LNCaP clone FGC (cell line): ENCODE data around the gene MTMR6.

Source experiments
- DNase-seq: peaks from one replicate; pipeline ENCODE4 v3.0.0-alpha.2; 2011; ENCODE audit warnings: low read depth
- H3K4me3 ChIP-seq: 2 replicates; pipeline ENCODE4 v1.5.1; 2011; ENCODE audit warnings: mild to moderate bottlenecking, low read depth, low read length, control low read depth
- TF ChIP-seq, protein P1 (sequence below): IDR thresholded peaks from 2 replicates; pipeline ENCODE4 v1.5.1; 2012; ENCODE audit warnings: mild to moderate bottlenecking; ENCODE audit not compliant: control insufficient read depth, insufficient read depth; ENCODE audit errors: extremely low read depth

MTMR6 gene

DNA sequence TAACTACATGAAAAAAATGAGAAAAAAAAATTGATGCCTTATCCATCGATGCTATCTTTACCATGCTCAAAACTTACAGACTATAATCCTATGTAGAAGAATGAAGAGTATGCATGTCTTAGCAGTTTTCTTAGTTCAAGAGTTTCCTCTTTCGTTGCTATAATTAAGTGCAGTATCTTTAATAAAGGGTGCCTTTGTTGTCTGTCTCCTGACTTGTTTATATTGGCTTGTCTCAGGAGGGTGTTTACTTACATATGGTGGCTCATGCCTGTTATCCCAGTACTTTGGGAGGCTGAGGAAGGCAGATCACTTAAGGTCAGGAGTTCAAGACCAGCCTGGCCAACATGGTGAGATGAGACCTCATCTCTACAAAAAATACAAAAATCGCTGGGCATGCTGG is 44.3 kb downstream of the MTMR6 start:
- no peak overlapping the region for H3K4me3 ChIP-seq
- no peak for DNase-seq
- TF ChIP-seq, protein P1, sequence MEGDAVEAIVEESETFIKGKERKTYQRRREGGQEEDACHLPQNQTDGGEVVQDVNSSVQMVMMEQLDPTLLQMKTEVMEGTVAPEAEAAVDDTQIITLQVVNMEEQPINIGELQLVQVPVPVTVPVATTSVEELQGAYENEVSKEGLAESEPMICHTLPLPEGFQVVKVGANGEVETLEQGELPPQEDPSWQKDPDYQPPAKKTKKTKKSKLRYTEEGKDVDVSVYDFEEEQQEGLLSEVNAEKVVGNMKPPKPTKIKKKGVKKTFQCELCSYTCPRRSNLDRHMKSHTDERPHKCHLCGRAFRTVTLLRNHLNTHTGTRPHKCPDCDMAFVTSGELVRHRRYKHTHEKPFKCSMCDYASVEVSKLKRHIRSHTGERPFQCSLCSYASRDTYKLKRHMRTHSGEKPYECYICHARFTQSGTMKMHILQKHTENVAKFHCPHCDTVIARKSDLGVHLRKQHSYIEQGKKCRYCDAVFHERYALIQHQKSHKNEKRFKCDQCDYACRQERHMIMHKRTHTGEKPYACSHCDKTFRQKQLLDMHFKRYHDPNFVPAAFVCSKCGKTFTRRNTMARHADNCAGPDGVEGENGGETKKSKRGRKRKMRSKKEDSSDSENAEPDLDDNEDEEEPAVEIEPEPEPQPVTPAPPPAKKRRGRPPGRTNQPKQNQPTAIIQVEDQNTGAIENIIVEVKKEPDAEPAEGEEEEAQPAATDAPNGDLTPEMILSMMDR: no peak

DNA sequence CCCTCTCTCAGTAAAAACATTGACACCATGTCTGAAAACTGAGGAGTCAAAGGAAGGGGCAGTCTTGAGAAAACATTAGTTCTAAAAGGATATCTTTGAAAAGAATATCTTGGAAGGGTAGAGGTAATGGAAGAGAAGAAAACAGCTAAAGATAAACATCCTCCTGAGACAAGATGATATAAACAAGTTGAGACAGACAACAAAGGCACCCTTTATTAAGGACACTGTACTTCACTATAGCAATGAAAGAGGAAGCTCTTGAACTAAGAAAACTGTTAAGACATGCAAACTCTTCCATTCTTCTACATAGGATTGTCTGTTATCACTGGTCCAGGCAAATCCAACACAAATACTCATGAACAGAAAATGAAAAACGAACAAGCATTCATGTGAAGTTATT is 46.3 kb downstream of the MTMR6 start:
- DNase-seq: no peak
- H3K4me3 ChIP-seq: no peak overlapping the region
- TF ChIP-seq, protein P1: no peak

- no peak for DNase-seq
- TF ChIP-seq, protein P1: no peak
- no peak overlapping the region for H3K4me3 ChIP-seq
Measured at GRCh38 chr13:25237083-25237482, 50.2 kb downstream of the MTMR6 start.

- DNase-seq: peak; percentile 96
- TF ChIP-seq, protein P1: no peak
- 0 out of 2 replicates have a peak overlapping the region, but pooled peaks have one; percentile 7 for H3K4me3 ChIP-seq
Measured at GRCh38 chr13:25233861-25234260, 53.4 kb downstream of the MTMR6 start.

DNA sequence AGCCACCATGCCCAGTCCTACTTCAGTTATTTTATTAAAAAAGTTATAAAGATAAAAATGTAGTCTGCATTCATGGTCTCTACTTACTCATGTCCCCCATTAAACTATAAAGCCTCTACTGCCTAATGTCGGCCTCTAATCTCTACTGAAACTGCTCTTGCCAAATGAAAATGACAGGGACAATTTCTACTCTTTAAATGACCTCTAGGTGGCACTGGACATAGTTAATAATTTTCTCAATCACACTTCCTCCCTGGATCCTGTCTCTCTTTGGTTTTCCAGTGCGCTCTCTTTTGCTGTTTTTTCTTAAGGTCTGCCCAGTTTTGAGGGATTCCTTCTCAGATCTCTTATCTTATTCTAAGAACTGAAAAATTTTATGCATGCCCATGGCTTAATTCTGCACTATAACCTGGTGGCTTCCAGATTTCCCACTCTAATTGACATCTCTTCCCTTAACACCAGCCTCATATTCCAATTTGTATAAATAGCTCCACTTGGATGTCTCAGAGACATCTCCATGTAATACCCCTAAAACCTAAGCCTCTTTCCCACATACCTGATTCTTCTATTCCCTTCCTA is 54.3 kb downstream of the MTMR6 start:
- DNase-seq: peak; percentile 36
- TF ChIP-seq, protein P1: peak; percentile 43
- no peak overlapping the region for H3K4me3 ChIP-seq

GRCh38 chr13:25231517-25231916 is 55.8 kb downstream of the MTMR6 start:
- H3K4me3 ChIP-seq: no peak overlapping the region
- no peak for DNase-seq
- TF ChIP-seq, protein P1: no peak

GRCh38 chr13:25227690-25228089 is 59.6 kb downstream of the MTMR6 start:
- no peak overlapping the region for H3K4me3 ChIP-seq
- DNase-seq: no peak

More at GRCh38 chr13:25227690-25228089, 59.6 kb downstream of the MTMR6 start:
- TF ChIP-seq, protein P1: no peak
